HG02678 (cell line): ENCODE data around the gene TMEM116.
"Not testable (repeated sequence)": the region's sequence is repeated elsewhere in the genome, so short reads cannot be mapped to it uniquely, and the experiment has no call there.

Experiments
- ATAC-seq: cut with Tn5 transposase; IDR thresholded peaks from one replicate; pipeline ENCODE4 v1.9.1; 2021; ENCODE audit warnings: mild to moderate bottlenecking, moderate library complexity; ENCODE audit not compliant: unreplicated experiment

TMEM116 gene

GRCh38 chr12:111980598-111980997 is 32.4 kb downstream of the TMEM116 start:
- no peak for ATAC-seq

GRCh38 chr12:111978545-111978944 is 34.4 kb downstream of the TMEM116 start:
- no peak for ATAC-seq

GRCh38 chr12:111976860-111977259 is 36.1 kb downstream of the TMEM116 start:
- no peak for ATAC-seq

GRCh38 chr12:111976291-111976690 is 36.7 kb downstream of the TMEM116 start:
- no peak for ATAC-seq

- ATAC-seq = no peak
These were observed 37.6 kb downstream of the TMEM116 start for GRCh38 chr12:111975161-111975931.

- ATAC-seq = no peak
These were observed 41.2 kb downstream of the TMEM116 start for GRCh38 chr12:111971800-111972199.

- ATAC-seq = no peak
These were observed 48.0 kb downstream of the TMEM116 start for GRCh38 chr12:111964935-111965334.

GRCh38 chr12:111959518-111959917 is 53.4 kb downstream of the TMEM116 start:
- not testable (repeated sequence) for ATAC-seq

- not testable (repeated sequence) for ATAC-seq
These were observed 55.7 kb downstream of the TMEM116 start for GRCh38 chr12:111957224-111957623.

- no peak for ATAC-seq
These were observed 58.0 kb downstream of the TMEM116 start for GRCh38 chr12:111954969-111955368.

GRCh38 chr12:111953455-111953854 is 59.5 kb downstream of the TMEM116 start:
- ATAC-seq = no peak

- ATAC-seq = not testable (repeated sequence)
These were observed 60.7 kb downstream of the TMEM116 start for GRCh38 chr12:111952084-111952787.

- ATAC-seq = not testable (repeated sequence)
These were observed 61.8 kb downstream of the TMEM116 start for GRCh38 chr12:111950961-111951676.

GRCh38 chr12:111943929-111944328 is 69.0 kb downstream of the TMEM116 start:
- no peak for ATAC-seq

GRCh38 chr12:111942557-111942956 is 70.4 kb downstream of the TMEM116 start:
- no peak for ATAC-seq

GRCh38 chr12:111937429-111937828 is 75.5 kb downstream of the TMEM116 start:
- ATAC-seq = no peak

- no peak for ATAC-seq
These were observed 76.1 kb downstream of the TMEM116 start for GRCh38 chr12:111936869-111937268.

- no peak for ATAC-seq
These were observed 80.7 kb downstream of the TMEM116 start for GRCh38 chr12:111932241-111932640.

- ATAC-seq = no peak
These were observed 85.6 kb downstream of the TMEM116 start for GRCh38 chr12:111927346-111927745.

GRCh38 chr12:111926631-111927030 is 86.3 kb downstream of the TMEM116 start:
- ATAC-seq = no peak

GRCh38 chr12:111925171-111925570 is 87.8 kb downstream of the TMEM116 start:
- ATAC-seq = no peak

GRCh38 chr12:111907740-111908139 is 105.2 kb downstream of the TMEM116 start:
- no peak for ATAC-seq
